Dermis blood vessel endothelial cell (primary cell): Measurements from ENCODE around the gene PASD1. TPM values are rescaled to one million over a fixed set of nuclear protein-coding genes. Genes with fewer than 3 reads are reported as not detected.
"Not testable (repeated sequence)": the region's sequence is repeated elsewhere in the genome, so short reads cannot be mapped to it uniquely, and the experiment has no call there.

Source experiments
- DNase-seq: peaks from one replicate; pipeline ENCODE4 v3.0.0; 2010
- total RNA-seq: library from RNA; depleted of rRNA; stranded (reverse); fragments of >200 nt; gene quantifications from 2 replicates; pipeline ENCODE4 v1.2.3, GENCODE V29; 2014

Gene PASD1
- total RNA-seq: not detected in 2 replicates

- DNase-seq: no peak
These were observed at the start of gene PASD1 for GRCh38 chrX:151563449-151563848. PASD1 (plus strand) TSS chrX:151563675; CDS start chrX:151601554, 37,879 bp downstream.

GRCh38 chrX:151515237-151515636 lies 48.2 kb upstream of the PASD1 start:
- no peak for DNase-seq

- no peak for DNase-seq
These were observed 46.8 kb upstream of the PASD1 start for GRCh38 chrX:151516538-151517187.

- no peak for DNase-seq
These were observed 46.1 kb upstream of the PASD1 start for GRCh38 chrX:151517421-151517820.

GRCh38 chrX:151523351-151523750 lies 40.1 kb upstream of the PASD1 start:
- no peak for DNase-seq

- DNase-seq: no peak
These were observed 26.9 kb upstream of the PASD1 start for GRCh38 chrX:151536571-151536970.

- DNase-seq: no peak
These were observed 25.9 kb upstream of the PASD1 start for GRCh38 chrX:151537572-151537971.

- no peak for DNase-seq
These were observed 25.0 kb upstream of the PASD1 start for GRCh38 chrX:151538190-151539122.

GRCh38 chrX:151543706-151544105 lies 19.8 kb upstream of the PASD1 start:
- DNase-seq: peak; percentile 4

GRCh38 chrX:151546226-151546625 lies 17.2 kb upstream of the PASD1 start:
- DNase-seq: not testable (repeated sequence)

- DNase-seq: not testable (repeated sequence)
These were observed 12.3 kb upstream of the PASD1 start for GRCh38 chrX:151551176-151551575.

GRCh38 chrX:151552743-151553142 lies 10.7 kb upstream of the PASD1 start:
- DNase-seq: no peak

- DNase-seq: not testable (repeated sequence)
These were observed 8.2 kb upstream of the PASD1 start for GRCh38 chrX:151555301-151555700.

- not testable (repeated sequence) for DNase-seq
These were observed 990 bp upstream of the PASD1 start for GRCh38 chrX:151562485-151562884.

- DNase-seq: not testable (repeated sequence)
These were observed 472 bp upstream of the PASD1 start for GRCh38 chrX:151563003-151563402.

GRCh38 chrX:151564035-151564434 lies 560 bp downstream of the PASD1 start:
- no peak for DNase-seq

GRCh38 chrX:151566872-151567271 lies 3.4 kb downstream of the PASD1 start:
- DNase-seq: not testable (repeated sequence)

- DNase-seq: no peak
These were observed 7.1 kb downstream of the PASD1 start for GRCh38 chrX:151570561-151570960.

- not testable (repeated sequence) for DNase-seq
These were observed 29.9 kb downstream of the PASD1 start for GRCh38 chrX:151593384-151593783.

GRCh38 chrX:151596282-151596681 lies 32.8 kb downstream of the PASD1 start:
- DNase-seq: no peak

- DNase-seq: no peak
These were observed 41.5 kb downstream of the PASD1 start for GRCh38 chrX:151604931-151605330.

GRCh38 chrX:151609222-151609621 lies 45.7 kb downstream of the PASD1 start:
- no peak for DNase-seq

- DNase-seq: no peak
These were observed 57.9 kb downstream of the PASD1 start for GRCh38 chrX:151621422-151621821.

- no peak for DNase-seq
These were observed 61.2 kb downstream of the PASD1 start for GRCh38 chrX:151624677-151625076.
